ENCODE results near the gene ALOXE3.

ALOXE3 gene

GRCh38 chr17:8117980-8118768 is at the start of gene ALOXE3:
Gene ALOXE3 (minus strand): TSS chr17:8118514. CDS start chr17:8117990, 524 bp downstream.
- Histone ChIP-seq H3K9ac (ENCODE audit: low read length) (peak within 1 kb of the TSS; percentile 68), H3K9me3 (ENCODE audit: control insufficient read depth, low read length) (no peaks in the 10 kb centered on the region), H3K36me3 (ENCODE audit: control insufficient read depth, insufficient read depth, low read length) (no peaks in the 10 kb centered on the region), H3K4me1 (ENCODE audit: control insufficient read depth, insufficient read depth, low read length) (peaks cover 43% of the 10 kb centered on the region), H3K27me3 (ENCODE audit: control insufficient read depth, insufficient read depth, low read length) (peaks cover 77% of the 10 kb centered on the region), H3K4me3 (ENCODE audit: low read length) (peak within 1 kb of the TSS; percentile 74)

GRCh38 chr17:8167526-8167925 is 49.2 kb upstream of the ALOXE3 start:
- H3K4me1 ChIP-seq (ENCODE audit: control insufficient read depth, insufficient read depth, low read length) = peaks cover 18% of the 10 kb centered on the region
- no peak overlapping the region for H3K4me3 ChIP-seq (ENCODE audit: low read length)
- H3K9ac ChIP-seq (ENCODE audit: low read length) = no peak overlapping the region
- H3K9me3 ChIP-seq (ENCODE audit: control insufficient read depth, low read length) = no peaks in the 10 kb centered on the region
- no peaks in the 10 kb centered on the region for H3K36me3 ChIP-seq (ENCODE audit: control insufficient read depth, insufficient read depth, low read length)
- no peaks in the 10 kb centered on the region for H3K27me3 ChIP-seq (ENCODE audit: control insufficient read depth, insufficient read depth, low read length)

- H3K4me1 ChIP-seq (ENCODE audit: control insufficient read depth, insufficient read depth, low read length) = peaks cover 19% of the 10 kb centered on the region
- H3K4me3 ChIP-seq (ENCODE audit: low read length) = no peak overlapping the region
- no peak overlapping the region for H3K9ac ChIP-seq (ENCODE audit: low read length)
- no peaks in the 10 kb centered on the region for H3K36me3 ChIP-seq (ENCODE audit: control insufficient read depth, insufficient read depth, low read length)
- H3K27me3 ChIP-seq (ENCODE audit: control insufficient read depth, insufficient read depth, low read length) = no peaks in the 10 kb centered on the region
- no peaks in the 10 kb centered on the region for H3K9me3 ChIP-seq (ENCODE audit: control insufficient read depth, low read length)
These were observed 48.4 kb upstream of the ALOXE3 start for GRCh38 chr17:8166731-8167130.

- Histone ChIP-seq H3K27me3 (ENCODE audit: control insufficient read depth, insufficient read depth, low read length) (no peaks in the 10 kb centered on the region), H3K9ac (ENCODE audit: low read length) (peak overlapping the region; percentile 47), H3K4me3 (ENCODE audit: low read length) (no peak overlapping the region), H3K4me1 (ENCODE audit: control insufficient read depth, insufficient read depth, low read length) (peaks cover 32% of the 10 kb centered on the region), H3K9me3 (ENCODE audit: control insufficient read depth, low read length) (no peaks in the 10 kb centered on the region), H3K36me3 (ENCODE audit: control insufficient read depth, insufficient read depth, low read length) (peaks cover 8% of the 10 kb centered on the region)
These were observed 46.5 kb upstream of the ALOXE3 start for GRCh38 chr17:8164815-8165131.

GRCh38 chr17:8163978-8164814 is 45.9 kb upstream of the ALOXE3 start:
- Histone ChIP-seq H3K4me3 (ENCODE audit: low read length) (no peak overlapping the region), H3K4me1 (ENCODE audit: control insufficient read depth, insufficient read depth, low read length) (peaks cover 32% of the 10 kb centered on the region), H3K9me3 (ENCODE audit: control insufficient read depth, low read length) (no peaks in the 10 kb centered on the region), H3K9ac (ENCODE audit: low read length) (peak overlapping the region; percentile 47), H3K27me3 (ENCODE audit: control insufficient read depth, insufficient read depth, low read length) (no peaks in the 10 kb centered on the region), H3K36me3 (ENCODE audit: control insufficient read depth, insufficient read depth, low read length) (peaks cover 8% of the 10 kb centered on the region)

DNA sequence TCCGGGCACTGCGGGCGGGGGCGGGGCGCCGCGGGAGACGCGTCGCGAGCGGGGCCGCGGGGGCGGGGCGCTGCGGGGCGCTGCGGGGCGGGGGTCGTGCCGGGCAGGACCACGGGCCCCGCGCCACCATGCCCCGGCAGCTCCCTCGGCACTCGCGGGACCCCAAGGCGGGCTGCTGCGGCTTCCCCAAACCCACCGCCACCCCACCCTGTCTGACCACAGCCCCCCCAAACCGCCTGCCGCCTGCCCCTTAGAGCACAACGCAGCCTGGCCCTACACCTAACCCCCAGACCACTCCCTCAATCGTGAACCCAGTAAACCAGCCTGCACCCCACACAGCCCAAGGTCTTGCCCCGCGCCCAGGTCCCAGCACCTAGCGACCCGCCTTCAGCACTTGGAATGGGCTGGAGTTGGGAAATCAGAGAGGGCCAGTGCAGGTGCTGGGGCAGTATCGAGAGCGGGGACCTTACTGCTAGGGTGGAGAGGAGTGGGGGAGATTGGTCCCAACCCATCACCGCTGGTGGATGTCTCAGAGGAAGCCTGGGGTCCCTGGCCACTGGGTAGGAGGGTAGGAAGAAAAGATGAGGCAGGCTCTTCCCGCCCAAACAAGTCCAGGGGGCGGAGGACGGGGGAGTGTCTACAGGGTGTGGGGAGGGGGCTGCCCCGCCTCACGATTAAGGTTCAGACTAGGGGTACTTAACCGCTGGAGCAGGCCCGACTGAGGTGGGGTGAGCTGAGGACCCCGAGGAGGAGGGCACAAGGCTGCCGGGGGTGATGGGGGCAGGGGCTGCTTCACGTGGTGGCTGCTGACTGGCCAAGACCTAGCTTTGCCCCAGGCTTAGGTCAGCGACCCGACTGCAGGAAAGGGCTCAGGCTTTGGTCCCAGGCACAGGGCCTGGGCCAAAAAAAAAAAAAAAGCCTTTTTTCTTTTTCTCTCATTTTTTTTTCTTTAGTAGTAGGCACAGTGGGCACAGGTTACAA is 45.0 kb upstream of the ALOXE3 start:
- H3K4me3 ChIP-seq (ENCODE audit: low read length) = peak overlapping the region; percentile 17
- H3K27me3 ChIP-seq (ENCODE audit: control insufficient read depth, insufficient read depth, low read length) = no peaks in the 10 kb centered on the region
- H3K9me3 ChIP-seq (ENCODE audit: control insufficient read depth, low read length) = no peaks in the 10 kb centered on the region
- H3K4me1 ChIP-seq (ENCODE audit: control insufficient read depth, insufficient read depth, low read length) = peaks cover 37% of the 10 kb centered on the region
- H3K36me3 ChIP-seq (ENCODE audit: control insufficient read depth, insufficient read depth, low read length) = peaks cover 8% of the 10 kb centered on the region
- peak overlapping the region; percentile 98 for H3K9ac ChIP-seq (ENCODE audit: low read length)

DNA sequence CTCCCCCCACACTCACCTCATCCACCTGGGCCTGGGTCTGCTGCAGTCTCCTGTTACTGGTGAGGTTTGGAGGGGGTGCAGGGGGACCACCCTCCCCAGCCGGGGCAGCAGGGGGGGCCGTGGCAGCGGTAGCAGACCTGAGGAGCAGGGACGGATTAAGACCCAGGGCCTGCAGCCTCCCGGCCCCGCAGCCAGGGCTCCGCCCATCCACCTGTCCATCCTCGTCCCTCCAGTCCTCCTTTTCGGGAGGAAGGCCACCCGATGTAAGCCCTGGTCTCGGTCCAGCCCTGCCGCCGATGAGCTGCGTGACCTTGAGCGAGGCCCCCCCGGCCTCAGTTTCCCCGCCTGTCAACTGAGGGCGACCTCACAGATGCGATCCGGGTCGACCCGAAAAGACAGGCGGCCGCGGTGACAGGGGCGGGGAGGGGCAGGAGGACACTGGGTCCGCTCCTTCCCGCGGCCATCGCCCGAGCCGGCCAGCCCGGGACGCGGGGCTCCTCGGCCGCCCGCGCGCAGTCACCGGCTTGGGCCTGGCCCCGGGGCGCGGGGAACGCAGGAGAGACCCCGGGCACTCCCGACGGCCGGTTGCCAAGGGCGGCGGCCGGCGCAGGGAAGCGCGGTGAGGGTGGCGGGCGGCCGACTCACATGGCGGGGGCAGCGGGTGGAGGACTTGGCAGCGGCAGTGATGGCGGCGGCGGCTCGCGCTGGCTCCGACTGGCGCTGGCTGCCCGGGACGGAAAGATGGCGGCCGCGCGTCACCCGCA is 44.1 kb upstream of the ALOXE3 start, which contains the start of gene VAMP2:
Gene VAMP2, minus strand, starts transcription at position 716 of the 764 bp plus-strand sequence. Its CDS starts 69 bp downstream, at position 647.
- Histone ChIP-seq H3K36me3 (ENCODE audit: control insufficient read depth, insufficient read depth, low read length) (peaks cover 8% of the 10 kb centered on the region), H3K27me3 (ENCODE audit: control insufficient read depth, insufficient read depth, low read length) (no peaks in the 10 kb centered on the region), H3K9ac (ENCODE audit: low read length) (peak within 1 kb of the TSS; percentile 98), H3K4me3 (ENCODE audit: low read length) (peak within 1 kb of the TSS; percentile 85), H3K4me1 (ENCODE audit: control insufficient read depth, insufficient read depth, low read length) (peaks cover 39% of the 10 kb centered on the region), H3K9me3 (ENCODE audit: control insufficient read depth, low read length) (no peaks in the 10 kb centered on the region)

DNA sequence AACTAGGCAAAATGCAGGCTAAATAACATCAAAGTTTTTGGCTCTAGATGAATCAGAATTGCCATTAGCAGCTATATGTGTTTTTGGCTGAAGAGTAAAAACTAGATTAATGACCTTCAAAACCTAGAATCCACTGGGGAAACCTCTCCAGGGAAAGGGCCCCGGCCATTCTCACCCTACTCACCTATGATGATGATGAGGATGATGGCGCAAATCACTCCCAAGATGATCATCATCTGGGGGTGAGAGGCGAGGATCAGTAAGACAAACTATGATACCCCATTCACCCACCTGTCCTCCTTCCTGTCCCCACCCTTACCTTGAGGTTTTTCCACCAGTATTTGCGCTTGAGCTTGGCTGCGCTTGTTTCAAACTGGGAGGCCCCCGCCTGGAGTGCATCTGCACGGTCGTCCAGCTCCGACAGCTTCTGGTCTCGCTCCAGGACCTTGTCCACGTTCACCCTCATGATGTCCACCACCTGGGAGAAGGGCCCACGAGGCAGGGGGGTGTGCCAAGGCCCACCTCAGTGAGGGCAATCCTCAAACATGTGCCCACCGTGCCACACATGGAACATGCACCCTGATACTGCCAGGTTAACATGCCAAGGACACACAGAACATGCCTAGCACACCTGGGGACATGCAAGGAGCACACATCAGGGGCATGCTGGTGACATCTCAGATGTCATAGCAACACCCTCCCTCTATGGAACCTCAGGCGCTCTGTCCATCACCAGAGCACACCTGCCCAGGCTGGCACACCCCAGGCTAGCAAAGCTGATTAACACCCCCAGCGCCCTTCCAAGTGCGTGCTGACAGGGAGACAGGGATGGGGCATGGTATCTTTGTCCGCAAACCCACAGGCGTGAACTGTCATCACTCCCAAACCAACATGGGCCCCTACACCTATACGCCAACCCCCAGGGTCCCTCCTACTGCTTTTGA is 43.2 kb upstream of the ALOXE3 start:
- H3K9ac ChIP-seq (ENCODE audit: low read length) = peak overlapping the region; percentile 98
- H3K27me3 ChIP-seq (ENCODE audit: control insufficient read depth, insufficient read depth, low read length) = no peaks in the 10 kb centered on the region
- H3K36me3 ChIP-seq (ENCODE audit: control insufficient read depth, insufficient read depth, low read length) = peaks cover 8% of the 10 kb centered on the region
- H3K9me3 ChIP-seq (ENCODE audit: control insufficient read depth, low read length) = no peaks in the 10 kb centered on the region
- H3K4me1 ChIP-seq (ENCODE audit: control insufficient read depth, insufficient read depth, low read length) = peaks cover 46% of the 10 kb centered on the region
- peak overlapping the region; percentile 85 for H3K4me3 ChIP-seq (ENCODE audit: low read length)

- Histone ChIP-seq H3K9ac (ENCODE audit: low read length) (peak overlapping the region; percentile 50), H3K36me3 (ENCODE audit: control insufficient read depth, insufficient read depth, low read length) (peaks cover 8% of the 10 kb centered on the region), H3K9me3 (ENCODE audit: control insufficient read depth, low read length) (no peaks in the 10 kb centered on the region), H3K4me3 (ENCODE audit: low read length) (no peak overlapping the region), H3K4me1 (ENCODE audit: control insufficient read depth, insufficient read depth, low read length) (peaks cover 46% of the 10 kb centered on the region), H3K27me3 (ENCODE audit: control insufficient read depth, insufficient read depth, low read length) (no peaks in the 10 kb centered on the region)
These were observed 42.5 kb upstream of the ALOXE3 start for GRCh38 chr17:8160741-8161221.

DNA sequence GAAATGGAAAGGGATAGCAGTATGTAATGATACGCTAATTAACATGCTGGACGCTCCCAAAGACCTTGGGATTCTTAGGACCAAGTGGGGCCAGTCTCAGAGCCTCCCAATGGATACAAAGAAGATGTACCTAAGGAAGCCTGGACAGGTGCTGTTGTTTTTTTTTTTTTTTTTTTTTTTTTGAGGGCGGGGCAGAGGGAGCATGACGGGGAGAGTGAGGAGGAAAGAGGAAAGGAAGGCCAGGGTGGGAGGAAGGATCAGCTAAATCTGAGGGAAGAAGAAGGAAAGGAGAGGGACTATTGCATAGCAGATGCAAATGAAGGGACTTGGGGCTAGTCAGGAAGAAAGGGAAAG is 41.9 kb upstream of the ALOXE3 start:
- H3K9me3 ChIP-seq (ENCODE audit: control insufficient read depth, low read length) = no peaks in the 10 kb centered on the region
- peaks cover 51% of the 10 kb centered on the region for H3K4me1 ChIP-seq (ENCODE audit: control insufficient read depth, insufficient read depth, low read length)
- H3K4me3 ChIP-seq (ENCODE audit: low read length) = no peak overlapping the region
- H3K9ac ChIP-seq (ENCODE audit: low read length) = no peak overlapping the region
- H3K36me3 ChIP-seq (ENCODE audit: control insufficient read depth, insufficient read depth, low read length) = peaks cover 8% of the 10 kb centered on the region
- no peaks in the 10 kb centered on the region for H3K27me3 ChIP-seq (ENCODE audit: control insufficient read depth, insufficient read depth, low read length)
